Transverse colon (tissue), 4 donors: ENCODE results near the gene KLHDC9.

Experiments
- CTCF ChIP-seq, 5 experiments: fragments of 200-600 bp in 3 of 5; fragments of 450-650 bp in 2 of 5; sonication (generic) in 3 of 5; IDR thresholded peaks; 1 replicate in 2 of 5; 2 replicates in 3 of 5; pipeline ENCODE4 v1.5.1; 2016 to 2017; ENCODE audit warnings: antibody characterized with exemption in 5 of 5, inconsistent platforms in 3 of 5, mild to moderate bottlenecking in 2 of 5, moderate library complexity in 1 of 5
- EP300 ChIP-seq: sonication (generic); formaldehyde crosslinking; IDR thresholded peaks from one replicate; pipeline ENCODE4 v1.6.1; 2017; ENCODE audit warnings: antibody characterized with exemption, low read depth
- POLR2A ChIP-seq: fragments of 450-650 bp; IDR thresholded peaks from one replicate; pipeline ENCODE4 v1.6.1; 2016; ENCODE audit warnings: antibody characterized with exemption, mild to moderate bottlenecking, moderate library complexity
- POLR2AphosphoS5 ChIP-seq, 3 donors: sonication (generic); formaldehyde crosslinking; IDR thresholded peaks; one replicate each; pipeline ENCODE4 v1.6.1; 2016; ENCODE audit warnings: antibody characterized with exemption in 3 of 3

- TF ChIP-seq POLR2A (no peak), CTCF (IDR thresholded peaks at IDR 0.05) (no peak), POLR2AphosphoS5 (IDR thresholded peaks at IDR 0.05) (no peak), EP300 (no peak)
These were observed 7.5 kb upstream of the KLHDC9 start for GRCh38 chr1:161090617-161091016.
